Smooth muscle cell (in vitro differentiated cells): ENCODE measurements around the gene ABCG8. TPM values are rescaled to one million over a fixed set of nuclear protein-coding genes. Genes with fewer than 3 reads are reported as not detected.

Experiments
- DNase-seq: peaks from one replicate; lab custom pipeline; 2025; ENCODE audit not compliant: unreplicated experiment; lab: John Stamatoyannopoulos, UW
- H2AFZ ChIP-seq: fragments of 200-600 bp; sonication (generic); 2 replicates; pipeline ENCODE4 v1.6.0; 2016; ENCODE audit warnings: antibody characterized with exemption, low read depth, mild to moderate bottlenecking
- H3F3A ChIP-seq: fragments of 200-600 bp; sonication (generic); 2 replicates; pipeline ENCODE4 v1.6.0; 2017; ENCODE audit warnings: antibody characterized with exemption, low read depth
- H3K27ac ChIP-seq: fragments of 200-600 bp; sonication (generic); 2 replicates; pipeline ENCODE4 v1.5.1; 2016; ENCODE audit warnings: low read depth, mild to moderate bottlenecking
- H3K27me3 ChIP-seq: fragments of 200-600 bp; sonication (generic); 2 replicates; pipeline ENCODE4 v1.6.1; 2016; ENCODE audit warnings: low read depth, mild to moderate bottlenecking
- H3K36me3 ChIP-seq: fragments of 200-600 bp; sonication (generic); 2 replicates; pipeline ENCODE4 v1.5.1; 2016; ENCODE audit warnings: low read depth
- H3K4me1 ChIP-seq: fragments of 200-600 bp; sonication (generic); 2 replicates; pipeline ENCODE4 v1.5.1; 2016; ENCODE audit warnings: low read depth
- H3K4me2 ChIP-seq: fragments of 200-600 bp; sonication (generic); 2 replicates; pipeline ENCODE4 v1.6.0; 2016; ENCODE audit warnings: mild to moderate bottlenecking
- H3K4me3 ChIP-seq: fragments of 200-600 bp; sonication (generic); 2 replicates; pipeline ENCODE4 v1.5.1; 2016; ENCODE audit warnings: mild to moderate bottlenecking
- H3K79me2 ChIP-seq: fragments of 200-600 bp; sonication (generic); 2 replicates; pipeline ENCODE4 v1.6.0; 2016; ENCODE audit warnings: low read depth, mild to moderate bottlenecking
- H3K9ac ChIP-seq: fragments of 200-600 bp; sonication (generic); 2 replicates; pipeline ENCODE4 v1.6.0; 2016; ENCODE audit warnings: low read depth
- H3K9me3 ChIP-seq: fragments of 200-600 bp; sonication (generic); replicated peaks from 2 replicates; pipeline ENCODE4 v1.5.1; 2016; ENCODE audit warnings: low read depth
- H4K20me1 ChIP-seq: fragments of 200-600 bp; sonication (generic); 2 replicates; pipeline ENCODE4 v1.6.0; 2016; ENCODE audit warnings: low read depth
- WGBS: methylation state at CpG from one replicate; pipeline ENCODE4 v1.1.7; 2016; ENCODE audit warnings: low lambda C conversion rate; 5-methylcytosine and 5-hydroxymethylcytosine counted together
- polyA plus RNA-seq: library from polyadenylated mRNA; unstranded; fragments of >200 nt; fragmentation: Nextera tagmentation; extraction: Ambion mirVana; gene quantifications from 2 replicates; pipeline ENCODE4 v1.2.1, GENCODE V29; 2016
- total RNA-seq: library from RNA; depleted of rRNA; stranded (reverse); fragments of >200 nt; gene quantifications from 2 replicates; pipeline ENCODE4 v1.2.3, GENCODE V29; 2014
- TF ChIP-seq, protein P1 (sequence below): fragments of 200-600 bp; sonication (generic); IDR thresholded peaks from 2 replicates; pipeline ENCODE4 v1.5.1; 2017; ENCODE audit warnings: borderline replicate concordance, mild to moderate bottlenecking, antibody characterized with exemption; ENCODE audit not compliant: insufficient read depth, poor library complexity, severe bottlenecking

ABCG8 gene
- total and polyA plus RNA-seq, 2 experiments from 2014 or later = not detected

DNA sequence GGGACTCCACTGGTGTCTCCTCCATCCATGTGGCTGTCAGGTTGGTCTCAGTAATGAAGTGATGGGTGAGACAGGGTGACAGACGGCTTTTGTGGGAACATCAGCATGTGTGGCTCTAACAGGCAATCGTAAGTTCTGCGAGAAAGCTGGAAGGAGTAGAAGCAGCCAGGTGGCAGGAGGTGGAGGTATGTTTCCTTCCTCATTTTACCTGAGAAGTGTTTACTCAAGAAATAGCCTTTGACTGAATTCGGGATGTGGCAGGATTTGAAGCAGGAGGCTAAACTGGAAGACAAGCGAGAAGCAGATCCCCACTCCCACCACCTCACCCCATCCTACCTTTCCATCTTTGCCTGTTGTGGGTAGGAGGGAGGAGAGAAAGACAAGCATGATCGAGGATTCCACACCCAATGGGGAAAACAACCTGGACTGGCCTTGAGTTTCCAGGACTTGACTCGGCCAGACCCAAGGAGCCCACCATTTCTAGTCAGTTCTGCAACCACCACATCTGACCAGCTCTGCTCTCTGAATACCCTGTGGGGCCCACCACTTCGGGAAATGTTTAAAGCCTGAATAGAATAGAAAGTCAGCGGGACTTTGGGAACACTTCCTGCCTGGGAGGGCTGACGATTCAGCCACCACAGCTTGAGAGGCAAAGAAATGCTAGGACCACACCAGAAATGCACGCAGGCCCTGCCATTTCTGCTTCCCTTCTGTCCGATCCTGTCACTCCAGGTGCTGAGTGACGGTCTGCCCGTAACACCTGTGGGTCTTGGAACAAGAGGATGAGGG, 1.2 kb downstream of the ABCG8 start:
- Histone ChIP-seq H3K36me3 (no peaks in the 10 kb centered on the region), H3K9me3 (no peaks in the 10 kb centered on the region), H3K27ac (no peak overlapping the region), H3F3A (no peaks in the 10 kb centered on the region), H3K27me3 (no peaks in the 10 kb centered on the region), H3K79me2 (no peaks in the 10 kb centered on the region), H3K4me3 (no peak overlapping the region), H3K9ac (no peak overlapping the region), H3K4me2 (no peak overlapping the region), H4K20me1 (no peaks in the 10 kb centered on the region), H2AFZ (no peak overlapping the region), H3K4me1 (no peaks in the 10 kb centered on the region)
- no peak for DNase-seq
- TF ChIP-seq, protein P1, sequence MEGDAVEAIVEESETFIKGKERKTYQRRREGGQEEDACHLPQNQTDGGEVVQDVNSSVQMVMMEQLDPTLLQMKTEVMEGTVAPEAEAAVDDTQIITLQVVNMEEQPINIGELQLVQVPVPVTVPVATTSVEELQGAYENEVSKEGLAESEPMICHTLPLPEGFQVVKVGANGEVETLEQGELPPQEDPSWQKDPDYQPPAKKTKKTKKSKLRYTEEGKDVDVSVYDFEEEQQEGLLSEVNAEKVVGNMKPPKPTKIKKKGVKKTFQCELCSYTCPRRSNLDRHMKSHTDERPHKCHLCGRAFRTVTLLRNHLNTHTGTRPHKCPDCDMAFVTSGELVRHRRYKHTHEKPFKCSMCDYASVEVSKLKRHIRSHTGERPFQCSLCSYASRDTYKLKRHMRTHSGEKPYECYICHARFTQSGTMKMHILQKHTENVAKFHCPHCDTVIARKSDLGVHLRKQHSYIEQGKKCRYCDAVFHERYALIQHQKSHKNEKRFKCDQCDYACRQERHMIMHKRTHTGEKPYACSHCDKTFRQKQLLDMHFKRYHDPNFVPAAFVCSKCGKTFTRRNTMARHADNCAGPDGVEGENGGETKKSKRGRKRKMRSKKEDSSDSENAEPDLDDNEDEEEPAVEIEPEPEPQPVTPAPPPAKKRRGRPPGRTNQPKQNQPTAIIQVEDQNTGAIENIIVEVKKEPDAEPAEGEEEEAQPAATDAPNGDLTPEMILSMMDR = no peak
- 88% methylated on average over 14 of the region's 14 CpGs for WGBS

DNA sequence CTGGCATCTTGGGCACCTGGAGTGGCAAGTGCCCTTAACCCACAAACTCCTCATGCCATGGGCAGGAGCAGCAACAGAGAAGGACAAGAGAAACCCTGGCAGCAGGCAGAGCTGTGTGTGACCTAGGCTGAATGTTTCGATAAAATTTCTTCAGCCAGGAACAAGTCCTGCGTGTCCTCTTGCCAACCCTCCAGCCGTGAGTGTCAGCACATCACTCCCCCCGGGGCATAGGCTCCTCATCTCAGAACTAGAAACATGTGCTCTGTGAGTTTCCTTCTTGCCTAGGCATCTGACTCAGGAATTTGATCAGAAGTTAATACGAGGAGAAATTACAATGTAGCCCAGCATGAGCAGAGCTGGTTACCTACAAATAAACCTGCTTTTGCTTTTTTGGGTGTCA, 2.2 kb downstream of the ABCG8 start:
- H3K27me3 ChIP-seq = no peaks in the 10 kb centered on the region
- no peak overlapping the region for H3K4me2 ChIP-seq
- no peaks in the 10 kb centered on the region for H3K4me1 ChIP-seq
- no peaks in the 10 kb centered on the region for H4K20me1 ChIP-seq
- H3F3A ChIP-seq = no peaks in the 10 kb centered on the region
- H3K79me2 ChIP-seq = no peaks in the 10 kb centered on the region
- TF ChIP-seq, protein P1 = no peak
- DNase-seq = no peak
- no peaks in the 10 kb centered on the region for H3K36me3 ChIP-seq
- no peak overlapping the region for H3K4me3 ChIP-seq
- whole genome bisulfite sequencing = 81% methylated on average over 5 of the region's 5 CpGs
- no peaks in the 10 kb centered on the region for H3K9me3 ChIP-seq
- H2AFZ ChIP-seq = no peak overlapping the region
- no peak overlapping the region for H3K27ac ChIP-seq
- no peak overlapping the region for H3K9ac ChIP-seq

DNA sequence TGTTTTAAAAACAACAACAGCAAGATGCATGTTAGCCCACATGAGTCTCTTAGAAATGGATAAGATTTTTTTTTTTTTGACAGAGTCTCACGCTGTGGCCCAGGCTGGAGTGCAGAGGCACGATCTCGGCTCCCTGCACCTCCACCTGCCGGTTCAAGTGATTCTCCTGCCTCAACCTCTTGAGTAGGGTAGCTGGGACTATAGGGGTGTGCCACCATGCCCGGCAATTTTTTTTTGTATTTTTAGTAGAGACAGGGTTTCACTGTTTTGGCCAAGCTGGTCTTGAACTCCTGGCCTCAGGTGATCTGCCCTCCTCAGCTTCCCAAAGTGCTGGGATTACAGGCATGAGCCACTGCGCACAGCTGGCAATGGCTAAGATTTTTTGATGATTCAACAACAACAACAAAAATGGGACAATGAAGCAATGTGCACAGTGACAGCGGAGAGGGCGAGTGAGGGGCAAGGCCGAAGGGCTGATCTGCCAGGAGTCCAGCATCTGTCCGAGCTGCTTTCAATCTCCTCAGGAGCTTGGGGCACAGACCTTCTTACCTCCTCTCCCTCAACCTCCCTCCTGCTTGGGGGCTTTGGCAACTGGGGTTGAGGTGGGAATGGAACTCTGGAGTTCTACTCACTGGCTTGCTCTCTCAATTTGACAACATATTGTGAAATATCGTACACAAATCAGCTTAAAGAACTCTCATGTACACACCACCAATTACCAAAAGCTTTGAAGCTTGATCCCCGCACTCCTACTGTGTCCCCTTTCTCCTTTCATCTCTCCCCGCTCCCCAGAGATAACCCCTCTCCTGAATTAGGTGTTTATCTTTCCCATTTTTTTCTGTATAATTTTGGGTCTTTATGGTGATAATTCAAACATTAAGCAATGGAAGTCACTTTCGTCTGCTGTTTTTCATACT, 3.4 kb downstream of the ABCG8 start:
- H3K79me2 ChIP-seq = no peaks in the 10 kb centered on the region
- no peaks in the 10 kb centered on the region for H3F3A ChIP-seq
- TF ChIP-seq, protein P1 = no peak

More for the DNA sequence above, 3.4 kb downstream of the ABCG8 start:
- no peaks in the 10 kb centered on the region for H3K9me3 ChIP-seq
- H3K4me2 ChIP-seq = no peak overlapping the region
- no peak overlapping the region for H2AFZ ChIP-seq
- no peaks in the 10 kb centered on the region for H3K4me1 ChIP-seq
- 91% methylated on average over 14 of the region's 14 CpGs for WGBS
- no peak overlapping the region for H3K9ac ChIP-seq
- H3K4me3 ChIP-seq = no peak overlapping the region
- no peaks in the 10 kb centered on the region for H3K36me3 ChIP-seq
- no peak for DNase-seq
- H4K20me1 ChIP-seq = no peaks in the 10 kb centered on the region
- H3K27me3 ChIP-seq = no peaks in the 10 kb centered on the region
- no peak overlapping the region for H3K27ac ChIP-seq
